GM12878 (cell line): ENCODE data around the gene PCDH15. TPM values are rescaled to one million over a fixed set of nuclear protein-coding genes. Genes with fewer than 3 reads are reported as not detected.

Experiments used
- ATAC-seq: fragments of 200-7000 bp; cut with Tn5 transposase; 3 replicates; pipeline ENCODE4 v1.9.1; 2020; ENCODE audit warnings: mild to moderate bottlenecking, moderate library complexity
- BruUV-seq: library from RNA; stranded (reverse); fragments of 400-500 nt; replicated peaks from 2 replicates; lab custom pipeline; 2021; lab: Mats Ljungman, UMichigan
- CTCF ChIA-PET: fragments of 300-600 bp; sonication (Branson Sonifier 250); formaldehyde crosslinking; extraction: SDS; loops from one replicate; lab custom pipeline; 2021; ENCODE audit warnings: inconsistent platforms; lab: Yijun Ruan, JAX
- POLR2A ChIA-PET: fragments of 350-600 bp; formaldehyde crosslinking; extraction: SDS; loops from one replicate; lab custom pipeline; 2021; ENCODE audit warnings: inconsistent platforms; lab: Charles Lee
- RAD21 ChIA-PET: fragments of 300-600 bp; sonication (Branson Sonifier 250); formaldehyde crosslinking; loops from one replicate; lab custom pipeline; 2023; ENCODE audit warnings: antibody characterized with exemption; ENCODE audit not compliant: unreplicated experiment; lab: Charles Lee
- SMC1A ChIA-PET: fragments of 300-600 bp; sonication (Branson Sonifier 250); formaldehyde crosslinking; loops from one replicate; lab custom pipeline; 2023; ENCODE audit not compliant: unreplicated experiment, uncharacterized antibody; lab: Charles Lee
- DNase-seq: peaks from one replicate; pipeline ENCODE4 v3.0.0-alpha.2; 2011; ENCODE audit warnings: low read depth, low spot score
- FAIRE-seq: peaks from 3 replicates; lab custom pipeline; 2011; peaks lifted over from hg19 to GRCh38; lab: Jason Lieb, UNC
- H2AFZ ChIP-seq: 2 replicates; pipeline ENCODE4 v1.6.0; 2011; ENCODE audit warnings: low read depth, low read length, control low read depth; ENCODE audit not compliant: control insufficient read depth
- H3K27ac ChIP-seq: 2 replicates; pipeline ENCODE4 v1.5.1; 2011; ENCODE audit warnings: control low read depth; ENCODE audit not compliant: control insufficient read depth, insufficient read depth
- H3K27me3 ChIP-seq, 2 experiments: replicated peaks in 1 of 2; 2 replicates each; pipeline versions ENCODE4 v1.6.0 to v1.6.1; 2011; ENCODE audit warnings: low read length in 1 of 2; ENCODE audit not compliant: control insufficient read depth in 2 of 2, insufficient read depth in 2 of 2
- H3K36me3 ChIP-seq, 2 experiments: 2 replicates each; pipeline ENCODE4 v1.5.1; 2011; ENCODE audit warnings: low read length in 1 of 2; ENCODE audit not compliant: control insufficient read depth in 2 of 2, insufficient read depth in 2 of 2
- H3K4me1 ChIP-seq: 2 replicates; pipeline ENCODE4 v1.6.1; 2011; ENCODE audit warnings: mild to moderate bottlenecking, low read length, moderate library complexity, mixed read lengths; ENCODE audit not compliant: control insufficient read depth, insufficient read depth
- H3K4me2 ChIP-seq: 2 replicates; pipeline ENCODE4 v1.6.0; 2011; ENCODE audit warnings: control low read depth; ENCODE audit not compliant: control insufficient read depth, insufficient read depth
- H3K4me3 ChIP-seq: fragments of 200-600 bp; sonication (generic); 2 replicates; pipeline ENCODE4 v1.5.1; 2016
- H3K79me2 ChIP-seq: 2 replicates; pipeline ENCODE4 v1.6.0; 2011; ENCODE audit warnings: low read length; ENCODE audit not compliant: control insufficient read depth, insufficient read depth
- H3K9ac ChIP-seq: 2 replicates; pipeline ENCODE4 v1.8.0; 2011; ENCODE audit warnings: low read length, control low read depth, mixed read lengths; ENCODE audit not compliant: control insufficient read depth, insufficient read depth
- H3K9me3 ChIP-seq: replicated peaks from 3 replicates; pipeline ENCODE4 v1.5.1; 2011; ENCODE audit warnings: mild to moderate bottlenecking, low read length; ENCODE audit not compliant: control insufficient read depth, insufficient read depth
- H4K20me1 ChIP-seq: 2 replicates; pipeline ENCODE4 v1.6.0; 2011; ENCODE audit not compliant: control insufficient read depth, insufficient read depth
- CHD1 ChIP-seq: IDR thresholded peaks from 2 replicates; pipeline ENCODE4 v1.6.1; 2012; ENCODE audit warnings: low read depth, low read length, improper control_type of control experiment
- CREB1 ChIP-seq: IDR thresholded peaks from 2 replicates; pipeline ENCODE4 v1.6.1; 2012; ENCODE audit warnings: low read depth, mild to moderate bottlenecking, inconsistent platforms
- CTCF ChIP-seq, 3 experiments: IDR thresholded peaks in 2 of 3; conservative IDR thresholded peaks in 1 of 3; 2 replicates each; pipeline ENCODE4 v1.5.1; 2011; ENCODE audit warnings: low read depth in 3 of 3, low read length in 3 of 3, mild to moderate bottlenecking in 3 of 3, control low read depth in 2 of 3, moderate library complexity in 2 of 3, inconsistent platforms in 1 of 3, mixed read lengths in 1 of 3; ENCODE audit not compliant: control insufficient read depth in 2 of 3, insufficient read depth in 1 of 3; ENCODE audit errors: extremely low read depth in 1 of 3
- E4F1 ChIP-seq: fragments of 450-650 bp; IDR thresholded peaks from 2 replicates; pipeline ENCODE4 v1.6.1; 2018; ENCODE audit warnings: borderline replicate concordance, mild to moderate bottlenecking; ENCODE audit not compliant: partially characterized antibody
- IRF3 ChIP-seq: fragments of 450-650 bp; IDR thresholded peaks from 2 replicates; pipeline ENCODE4 v1.6.1; 2014; ENCODE audit warnings: mild to moderate bottlenecking
- JUND ChIP-seq: IDR thresholded peaks from 2 replicates; pipeline ENCODE4 v1.6.1; 2012; ENCODE audit warnings: low read depth, mild to moderate bottlenecking, low read length, improper control_type of control experiment, moderate library complexity
- KAT2A ChIP-seq: conservative IDR thresholded peaks from 2 replicates; pipeline ENCODE4 v1.6.1; 2011; ENCODE audit warnings: low read depth, low read length; ENCODE audit not compliant: control insufficient read depth
- NBN ChIP-seq: fragments of 450-650 bp; IDR thresholded peaks from 2 replicates; pipeline ENCODE4 v1.6.1; 2016
- POLR2AphosphoS2 ChIP-seq: IDR thresholded peaks from 2 replicates; pipeline ENCODE4 v1.6.1; 2011; ENCODE audit warnings: low read depth, mild to moderate bottlenecking, low read length, improper control_type of control experiment, moderate library complexity
- RBBP5 ChIP-seq: fragments of 200-600 bp; sonication (generic); conservative IDR thresholded peaks from 2 replicates; pipeline ENCODE4 v1.6.1; 2016
- SMAD5 ChIP-seq: IDR thresholded peaks from 2 replicates; pipeline ENCODE4 v1.6.1; 2016; ENCODE audit warnings: antibody characterized with exemption, low read depth
- SMARCA5 ChIP-seq: fragments of 450-650 bp; IDR thresholded peaks from 2 replicates; pipeline ENCODE4 v1.6.1; 2017; ENCODE audit warnings: mild to moderate bottlenecking
- USF1 ChIP-seq: IDR thresholded peaks from 2 replicates; pipeline ENCODE4 v1.6.1; 2011; ENCODE audit warnings: borderline replicate concordance, low read depth, mild to moderate bottlenecking, moderate library complexity, mixed read lengths, low read length; ENCODE audit not compliant: insufficient read depth; ENCODE audit errors: extremely low read length
- ZNF687 ChIP-seq: fragments of 450-650 bp; IDR thresholded peaks from 2 replicates; pipeline ENCODE4 v1.6.1; 2017; ENCODE audit warnings: mild to moderate bottlenecking, moderate library complexity
- in situ Hi-C: fragments of 300-500 bp; cut with MboI; formaldehyde crosslinking; loops from 9 replicates; pipeline ENCODE4 v1.14.3; 2018; ENCODE audit warnings: mixed read lengths
- intact Hi-C: fragments of 100-400 bp; cut with micrococcal nuclease; formaldehyde crosslinking; loops from one replicate; pipeline ENCODE4 v1.14.2; 2022; ENCODE audit not compliant: unreplicated experiment
- polyA plus RNA-seq, 11 experiments: library from polyadenylated mRNA; depleted of rRNA in 4 of 11; unstranded in 6 of 11; stranded (reverse) in 5 of 11; fragments of >200 nt; fragmentation: Nextera tagmentation in 4 of 11; fragmentation: Illumina TruSeq in 1 of 11; extraction: Ambion mirVana in 4 of 11; extraction: Trizol in 1 of 11; gene quantifications; 1 replicate in 1 of 11; 2 replicates in 10 of 11; pipeline versions ENCODE4 v1.2.1 to v1.2.3, GENCODE V29; 2011 to 2016; ENCODE audit warnings: inconsistent platforms in 2 of 11, missing spikeins in 2 of 11, low read depth in 1 of 11
- total RNA-seq, 4 experiments: library from RNA; depleted of rRNA in 3 of 4; stranded (reverse); fragments of >200 nt in 3 of 4; fragmentation: Illumina TruSeq in 1 of 4; extraction: Trizol in 1 of 4; gene quantifications; 2 replicates each; pipeline versions ENCODE4 v1.2.1 to v1.2.3, GENCODE V29; 2013 to 2021

PCDH15 gene
- total and polyA plus RNA-seq, 10 of the 15 experiments (the other 5 are each of a cell fraction or from before 2014, with no cell fraction given) = 0.03 to 0.52 (median 0.07) TPM; not detected in 6

GRCh38 chr10:54194806-54195205 lies 606.2 kb downstream of the PCDH15 start:
- Histone ChIP-seq H2AFZ (no peak overlapping the region), H3K36me3 (no peaks in the 10 kb centered on the region), H4K20me1 (no peaks in the 10 kb centered on the region), H3K4me2 (no peak overlapping the region), H3K4me3 (no peak overlapping the region), H3K9me3 (no peaks in the 10 kb centered on the region), H3K27ac (no peak overlapping the region), H3K27me3 (no peaks in the 10 kb centered on the region), H3K9ac (no peak overlapping the region), H3K79me2 (no peaks in the 10 kb centered on the region), H3K4me1 (no peaks in the 10 kb centered on the region)
- in situ Hi-C loops (no loop called here), intact Hi-C loops (loop anchor here (10.0 kb wide), 1 partner anchor 60 kb away; no protein-coding TSS in a partner anchor)
- DNase-seq (peak; percentile 4), FAIRE-seq (peak; percentile 31), ATAC-seq (peak; percentile 92)
- RAD21 ChIA-PET = interaction anchor here (1.1 kb wide), 1 partner anchor 63 kb away, joined by 3 read pairs; no protein-coding TSS in a partner anchor
- SMC1A ChIA-PET = interaction anchor here (1.7 kb wide), 1 partner anchor 62 kb away, joined by 10 read pairs; no protein-coding TSS in a partner anchor
- CTCF ChIA-PET = interaction anchor here (1.2 kb wide), 1 partner anchor 62 kb away, joined by 4 read pairs; no protein-coding TSS in a partner anchor
- no TSS peak for BruUV-seq
- POLR2A ChIA-PET = interaction anchor here (0.6 kb wide), 1 partner anchor 105 kb away, joined by 5 read pairs; no protein-coding TSS in a partner anchor
- peak; percentile 32; the same call in 1 of the 2 replicates for TF ChIP-seq ZNF687
- no peak for TF ChIP-seq POLR2AphosphoS2
- no peak for TF ChIP-seq JUND
- TF ChIP-seq CREB1 = no peak
- no peak for TF ChIP-seq CHD1
- no peak for TF ChIP-seq E4F1
- TF ChIP-seq SMAD5 = no peak
- TF ChIP-seq RBBP5 = no peak
- TF ChIP-seq SMARCA5 = 0 out of 2 replicates have a peak, but pooled peaks have one; percentile 36
- no peak for TF ChIP-seq USF1
- TF ChIP-seq KAT2A = no peak
- TF ChIP-seq NBN = no peak
- no peak for TF ChIP-seq IRF3
- TF ChIP-seq CTCF (IDR thresholded peaks at IDR 0.05 in 2 of 3, conservative IDR thresholded peaks at IDR 0.05 in 1 of 3; ENCODE audit: control insufficient read depth in 2 of 3, extremely low read depth in 1 of 3, insufficient read depth in 1 of 3, low read depth in 3 of 3, low read length in 3 of 3) = no peak
